ENCODE measurements around the gene RDH13.

Gene RDH13

DNA sequence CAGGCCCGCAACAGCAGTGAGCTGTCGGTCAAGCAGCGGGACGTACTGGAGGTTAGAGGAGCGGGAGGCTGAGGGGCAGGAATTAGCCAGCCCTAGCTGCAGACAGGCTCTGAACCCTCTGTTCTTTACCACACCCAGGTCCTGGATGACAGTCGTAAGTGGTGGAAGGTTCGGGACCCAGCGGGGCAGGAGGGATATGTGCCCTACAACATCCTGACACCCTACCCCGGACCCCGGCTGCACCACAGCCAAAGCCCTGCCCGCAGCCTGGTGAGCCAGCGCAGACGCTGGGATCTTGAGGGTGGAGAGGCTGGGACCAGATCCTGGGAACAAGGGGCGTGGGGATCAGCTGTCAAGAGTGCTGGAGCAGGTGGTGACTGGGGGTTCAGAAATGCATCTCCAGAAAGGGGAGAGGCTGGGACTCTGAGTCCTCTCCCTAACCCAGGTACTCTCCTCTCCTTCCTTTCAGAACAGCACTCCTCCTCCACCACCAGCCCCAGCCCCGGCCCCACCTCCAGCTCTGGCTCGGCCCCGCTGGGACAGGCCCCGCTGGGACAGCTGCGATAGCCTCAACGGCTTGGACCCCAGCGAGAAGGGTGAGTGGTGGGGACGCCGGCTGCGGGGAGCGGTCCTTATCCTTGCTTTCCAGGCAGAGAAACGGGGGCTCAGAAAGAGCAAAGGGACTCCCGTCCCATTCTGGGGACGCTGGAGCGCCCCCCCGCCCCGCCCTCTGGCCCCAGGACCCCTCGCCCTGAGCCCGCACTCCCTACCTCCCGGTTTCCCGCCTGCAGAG, 23.2 kb upstream of the RDH13 start:
- peaks cover 0 to 40% (median 32%) of the 10 kb centered on the region in 5 donors for H3K4me1 ChIP-seq (ENCODE audit: control insufficient read depth in 5 of 5, insufficient read depth in 5 of 5, low read length in 5 of 5)
- no peak overlapping the region for H3K27ac ChIP-seq (ENCODE audit: low read depth, low read length)

DNA sequence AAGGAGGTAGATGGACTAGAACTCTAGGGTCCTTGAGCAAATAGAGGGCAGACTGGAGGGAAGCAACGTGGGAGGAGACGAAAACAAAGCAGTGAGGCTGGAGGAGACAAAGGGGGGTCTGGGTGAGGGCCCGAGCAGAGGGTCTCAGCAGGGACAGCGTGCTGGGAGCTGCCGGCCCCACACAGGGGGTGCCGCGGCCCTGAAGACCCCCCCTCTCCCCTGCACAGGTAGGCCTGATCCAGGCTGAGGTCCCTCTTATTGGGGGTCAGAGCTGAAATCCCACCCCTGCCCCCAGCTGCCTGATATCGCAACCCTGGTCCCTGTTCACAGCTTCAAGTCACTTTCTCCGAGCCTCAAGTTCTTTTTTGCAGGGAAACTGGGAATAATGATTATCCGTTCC, 21.5 kb upstream of the RDH13 start:
- H3K27ac ChIP-seq (ENCODE audit: low read depth, low read length) = no peak overlapping the region
- peaks cover 61 to 79% (median 65%) of the 10 kb centered on the region in 5 donors for H3K27me3 ChIP-seq (ENCODE audit: control insufficient read depth in 5 of 5, insufficient read depth in 4 of 5, low read length in 5 of 5)
- H3K9me3 ChIP-seq (ENCODE audit: control insufficient read depth in 5 of 5, low read length in 5 of 5) = no peaks in the 10 kb centered on the region
- peaks cover 2 to 53% (median 45%) of the 10 kb centered on the region in 5 donors for H3K4me1 ChIP-seq (ENCODE audit: control insufficient read depth in 5 of 5, insufficient read depth in 5 of 5, low read length in 5 of 5)
- H3K4me3 ChIP-seq (ENCODE audit: low read depth in 1 of 5, low read length in 5 of 5) = no peak overlapping the region
- no peak overlapping the region for H3K9ac ChIP-seq (ENCODE audit: low read length in 5 of 5)
- H3K36me3 ChIP-seq (ENCODE audit: control insufficient read depth in 5 of 5, insufficient read depth in 5 of 5, low read length in 5 of 5) = peaks cover 0 to under 1% (median 0%) of the 10 kb centered on the region in 5 donors

More for the DNA sequence above, 23.2 kb upstream of the RDH13 start:
- Histone ChIP-seq H3K4me3 (ENCODE audit: low read depth in 1 of 5, low read length in 5 of 5) (peak overlapping the region in 1 of 5 donors; percentile 66), H3K9me3 (ENCODE audit: control insufficient read depth in 5 of 5, low read length in 5 of 5) (no peaks in the 10 kb centered on the region), H3K9ac (ENCODE audit: low read length in 5 of 5) (no peak overlapping the region), H3K36me3 (ENCODE audit: control insufficient read depth in 5 of 5, insufficient read depth in 5 of 5, low read length in 5 of 5) (peaks cover 0 to 11% (median 9%) of the 10 kb centered on the region in 5 donors), H3K27me3 (ENCODE audit: control insufficient read depth in 5 of 5, insufficient read depth in 4 of 5, low read length in 5 of 5) (peaks cover 47 to 62% (median 50%) of the 10 kb centered on the region in 5 donors)

DNA sequence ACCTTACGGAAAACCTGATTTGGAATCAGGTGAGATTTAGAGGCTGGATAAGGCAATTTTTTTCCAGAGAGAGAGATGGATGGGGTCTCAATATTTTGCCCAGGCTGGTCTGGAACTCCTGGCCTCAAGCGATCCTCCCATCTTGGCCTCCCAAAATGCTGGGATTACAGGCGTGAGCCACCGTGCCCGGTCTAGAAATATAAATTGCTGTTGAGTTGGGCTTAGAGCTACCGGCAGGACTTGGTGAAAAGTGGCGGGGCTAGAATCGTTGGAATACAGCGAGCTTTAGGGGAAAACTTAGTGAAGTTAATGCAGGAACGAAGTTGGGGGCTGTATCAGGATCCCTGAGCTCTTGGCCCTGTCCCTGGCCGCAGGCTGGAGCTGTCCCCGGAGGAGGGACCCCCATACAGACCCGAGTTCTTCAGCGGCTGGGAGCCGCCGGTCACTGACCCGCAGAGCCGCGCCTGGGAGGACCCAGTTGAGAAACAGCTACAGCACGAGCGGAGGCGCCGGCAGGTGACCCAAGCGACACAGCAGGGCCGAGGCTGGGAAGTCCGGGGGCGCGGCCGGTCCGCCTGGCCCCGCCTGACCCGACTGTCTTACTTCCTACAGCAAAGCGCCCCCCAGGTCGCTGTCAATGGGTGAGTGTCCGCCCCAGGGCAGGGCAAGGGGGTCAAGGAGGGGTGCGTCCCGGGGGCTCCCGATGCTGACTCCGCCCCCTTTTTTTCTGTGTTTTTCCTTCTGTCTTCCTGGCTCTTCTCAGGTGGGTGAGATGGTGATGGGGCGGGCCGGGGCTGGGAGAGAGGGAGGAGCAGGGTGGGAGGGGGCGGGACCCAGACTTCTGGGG, 20.3 kb upstream of the RDH13 start:
- Histone ChIP-seq H3K4me3 (ENCODE audit: low read depth in 1 of 5, low read length in 5 of 5) (no peak overlapping the region), H3K4me1 (ENCODE audit: control insufficient read depth in 5 of 5, insufficient read depth in 5 of 5, low read length in 5 of 5) (peaks cover 2 to 48% (median 42%) of the 10 kb centered on the region in 5 donors), H3K36me3 (ENCODE audit: control insufficient read depth in 5 of 5, insufficient read depth in 5 of 5, low read length in 5 of 5) (no peaks in the 10 kb centered on the region), H3K27ac (ENCODE audit: low read depth, low read length) (no peak overlapping the region), H3K9me3 (ENCODE audit: control insufficient read depth in 5 of 5, low read length in 5 of 5) (no peaks in the 10 kb centered on the region), H3K9ac (ENCODE audit: low read length in 5 of 5) (no peak overlapping the region), H3K27me3 (ENCODE audit: control insufficient read depth in 5 of 5, insufficient read depth in 4 of 5, low read length in 5 of 5) (peaks cover 61 to 85% (median 72%) of the 10 kb centered on the region in 5 donors)

DNA sequence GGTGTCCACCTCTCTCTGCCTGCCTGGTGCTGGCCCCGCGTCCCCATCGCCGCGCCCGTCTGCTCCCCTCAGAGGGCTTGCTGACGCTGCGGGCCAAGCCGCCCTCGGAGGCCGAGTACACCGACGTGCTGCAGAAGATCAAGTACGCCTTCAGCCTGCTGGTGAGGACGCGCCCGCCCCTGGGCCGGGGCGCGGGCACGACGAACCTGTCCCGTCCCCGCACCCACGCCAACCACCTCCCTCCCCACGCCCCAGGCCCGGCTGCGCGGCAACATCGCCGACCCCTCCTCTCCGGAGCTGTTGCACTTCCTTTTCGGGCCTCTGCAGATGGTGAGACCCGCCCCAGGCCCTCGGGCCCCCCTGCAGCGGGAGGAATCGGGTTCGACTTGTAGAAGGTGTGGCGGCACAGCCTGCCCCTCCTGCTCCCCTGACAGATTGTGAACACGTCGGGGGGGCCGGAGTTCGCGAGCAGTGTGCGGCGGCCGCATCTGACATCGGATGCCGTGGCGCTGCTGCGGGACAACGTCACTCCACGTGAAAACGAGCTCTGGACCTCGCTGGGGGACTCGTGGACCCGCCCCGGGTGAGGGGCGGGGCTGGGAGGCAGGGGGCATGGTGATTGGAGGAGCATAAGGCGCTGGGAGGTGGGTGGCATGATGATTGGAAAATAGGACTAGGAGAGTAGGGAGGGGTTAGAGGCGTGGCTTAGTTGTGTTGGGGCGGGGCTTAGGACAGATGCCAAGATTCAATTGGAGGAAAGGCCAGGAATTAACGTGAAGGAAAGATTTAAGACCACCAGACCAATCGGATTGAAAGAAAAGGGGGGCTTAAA, 19.3 kb upstream of the RDH13 start:
- Histone ChIP-seq H3K36me3 (ENCODE audit: control insufficient read depth in 5 of 5, insufficient read depth in 5 of 5, low read length in 5 of 5) (no peaks in the 10 kb centered on the region), H3K27ac (ENCODE audit: low read depth, low read length) (no peak overlapping the region), H3K4me1 (ENCODE audit: control insufficient read depth in 5 of 5, insufficient read depth in 5 of 5, low read length in 5 of 5) (peaks cover 2 to 38% (median 32%) of the 10 kb centered on the region in 5 donors), H3K9ac (ENCODE audit: low read length in 5 of 5) (no peak overlapping the region), H3K9me3 (ENCODE audit: control insufficient read depth in 5 of 5, low read length in 5 of 5) (no peaks in the 10 kb centered on the region), H3K4me3 (ENCODE audit: low read depth in 1 of 5, low read length in 5 of 5) (peak overlapping the region in 3 of 5 donors; percentile 41 to 70 (median 51)), H3K27me3 (ENCODE audit: control insufficient read depth in 5 of 5, insufficient read depth in 4 of 5, low read length in 5 of 5) (peaks cover 56 to 83% (median 64%) of the 10 kb centered on the region in 5 donors)

DNA sequence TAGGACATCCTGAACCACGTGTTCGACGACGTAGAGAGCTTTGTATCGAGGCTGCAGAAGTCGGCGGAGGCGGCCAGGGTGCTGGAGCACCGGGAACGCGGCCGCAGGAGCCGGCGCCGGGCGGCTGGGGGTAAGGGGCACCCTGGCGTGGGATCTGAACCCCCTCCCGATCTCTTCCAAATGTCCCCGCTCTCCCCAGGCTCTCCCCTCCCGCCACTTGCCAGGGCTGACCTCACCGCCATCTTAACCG, 18.7 kb upstream of the RDH13 start:
- Histone ChIP-seq H3K4me3 (ENCODE audit: low read depth in 1 of 5, low read length in 5 of 5) (peak overlapping the region in 3 of 5 donors; percentile 41 to 70 (median 51)), H3K9ac (ENCODE audit: low read length in 5 of 5) (no peak overlapping the region), H3K27me3 (ENCODE audit: control insufficient read depth in 5 of 5, insufficient read depth in 4 of 5, low read length in 5 of 5) (peaks cover 56 to 78% (median 60%) of the 10 kb centered on the region in 5 donors), H3K27ac (ENCODE audit: low read depth, low read length) (no peak overlapping the region), H3K36me3 (ENCODE audit: control insufficient read depth in 5 of 5, insufficient read depth in 5 of 5, low read length in 5 of 5) (no peaks in the 10 kb centered on the region), H3K4me1 (ENCODE audit: control insufficient read depth in 5 of 5, insufficient read depth in 5 of 5, low read length in 5 of 5) (peaks cover 2 to 32% (median 27%) of the 10 kb centered on the region in 5 donors), H3K9me3 (ENCODE audit: control insufficient read depth in 5 of 5, low read length in 5 of 5) (no peaks in the 10 kb centered on the region)

DNA sequence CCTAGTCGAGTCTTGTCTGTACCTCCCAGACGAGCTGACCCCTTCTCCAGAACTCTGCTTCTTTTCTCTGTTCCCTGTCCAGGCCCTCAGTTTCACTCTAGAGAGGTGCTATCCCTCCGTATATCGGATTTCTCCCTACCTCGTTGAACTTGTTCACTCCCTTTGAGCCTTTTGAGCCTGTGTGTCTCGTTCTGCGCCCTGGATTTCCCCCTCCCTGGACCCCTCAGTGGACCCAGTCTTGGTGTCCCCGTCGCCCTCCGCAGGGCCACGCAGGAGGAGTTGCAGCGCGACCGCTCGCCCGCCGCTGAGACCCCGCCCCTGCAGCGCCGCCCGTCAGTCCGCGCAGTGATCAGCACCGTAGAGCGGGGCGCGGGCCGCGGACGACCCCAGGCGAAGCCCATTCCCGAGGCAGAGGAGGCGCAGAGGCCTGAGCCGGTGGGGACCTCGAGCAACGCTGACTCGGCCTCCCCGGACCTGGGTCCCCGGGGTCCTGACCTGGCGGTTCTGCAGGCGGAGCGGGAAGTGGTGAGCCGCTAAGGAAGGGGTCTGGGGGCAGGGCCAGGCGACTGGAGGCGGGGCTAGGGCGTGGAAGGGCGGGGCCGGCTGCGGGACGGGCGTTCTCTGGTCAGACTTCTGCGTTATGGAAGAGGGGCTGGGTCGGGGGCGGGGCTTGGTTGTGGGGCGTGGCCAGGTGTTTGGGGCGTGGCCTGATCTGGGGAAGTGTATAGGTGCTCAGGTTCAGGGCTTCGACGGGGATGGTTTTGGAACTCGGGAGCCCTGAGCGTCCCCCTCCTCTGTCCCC, 18.2 kb upstream of the RDH13 start:
- Histone ChIP-seq H3K4me3 (ENCODE audit: low read depth in 1 of 5, low read length in 5 of 5) (peak overlapping the region; percentile 41 to 70 (median 51)), H3K36me3 (ENCODE audit: control insufficient read depth in 5 of 5, insufficient read depth in 5 of 5, low read length in 5 of 5) (no peaks in the 10 kb centered on the region), H3K27ac (ENCODE audit: low read depth, low read length) (no peak overlapping the region), H3K4me1 (ENCODE audit: control insufficient read depth in 5 of 5, insufficient read depth in 5 of 5, low read length in 5 of 5) (peaks cover 2 to 27% (median 23%) of the 10 kb centered on the region in 5 donors), H3K9ac (ENCODE audit: low read length in 5 of 5) (peak overlapping the region in 2 of 5 donors; percentile 25 to 41), H3K27me3 (ENCODE audit: control insufficient read depth in 5 of 5, insufficient read depth in 4 of 5, low read length in 5 of 5) (peaks cover 55 to 76% (median 61%) of the 10 kb centered on the region in 5 donors), H3K9me3 (ENCODE audit: control insufficient read depth in 5 of 5, low read length in 5 of 5) (no peaks in the 10 kb centered on the region)

DNA sequence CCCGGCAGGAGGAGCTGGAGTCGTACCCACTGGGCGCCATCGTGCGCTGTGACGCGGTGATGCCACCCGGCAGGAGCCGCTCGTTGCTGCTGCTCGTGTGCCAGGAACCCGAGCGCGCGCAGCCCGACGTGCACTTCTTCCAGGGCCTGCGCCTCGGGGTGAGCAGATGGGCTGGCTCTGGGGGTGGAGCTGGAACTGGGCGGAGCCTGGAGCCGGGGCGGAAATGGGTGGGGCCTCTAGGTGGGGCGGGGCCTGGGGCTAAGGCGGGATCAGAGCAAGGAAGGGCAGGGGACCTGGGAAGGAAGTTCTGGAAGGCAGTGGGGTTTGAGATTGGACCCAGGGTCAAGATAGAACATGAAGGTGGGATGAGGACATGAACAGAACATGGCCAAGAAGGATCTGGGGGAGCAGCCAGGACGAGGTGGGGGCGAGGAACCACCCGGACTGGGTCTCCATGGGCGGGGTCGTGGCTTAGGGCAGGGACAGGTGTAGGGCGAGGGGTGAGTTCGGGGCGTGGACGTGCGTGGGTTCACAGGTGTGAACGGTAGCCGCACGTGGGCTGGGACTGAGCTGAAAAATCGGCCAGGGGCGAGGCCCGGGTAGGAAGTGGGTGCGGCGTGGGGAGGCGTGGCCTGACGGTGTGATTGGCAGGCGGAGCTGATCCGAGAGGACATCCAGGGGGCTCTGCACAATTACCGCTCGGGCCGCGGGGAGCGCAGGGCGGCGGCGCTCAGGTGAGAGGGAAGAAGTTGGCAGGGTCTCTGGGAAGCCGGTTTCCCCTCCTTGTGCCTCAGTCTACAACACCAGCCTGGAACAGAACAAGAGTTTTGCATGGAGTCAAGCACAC, 17.4 kb upstream of the RDH13 start:
- H3K9me3 ChIP-seq (ENCODE audit: control insufficient read depth in 5 of 5, low read length in 5 of 5) = no peaks in the 10 kb centered on the region
- H3K4me3 ChIP-seq (ENCODE audit: low read depth in 1 of 5, low read length in 5 of 5) = peak overlapping the region; percentile 41 to 70 (median 51)
- H3K36me3 ChIP-seq (ENCODE audit: control insufficient read depth in 5 of 5, insufficient read depth in 5 of 5, low read length in 5 of 5) = no peaks in the 10 kb centered on the region
- H3K4me1 ChIP-seq (ENCODE audit: control insufficient read depth in 5 of 5, insufficient read depth in 5 of 5, low read length in 5 of 5) = peaks cover 2 to 27% (median 22%) of the 10 kb centered on the region in 5 donors
- H3K27me3 ChIP-seq (ENCODE audit: control insufficient read depth in 5 of 5, insufficient read depth in 4 of 5, low read length in 5 of 5) = peaks cover 47 to 69% (median 58%) of the 10 kb centered on the region in 5 donors
- no peak overlapping the region for H3K27ac ChIP-seq (ENCODE audit: low read depth, low read length)
- H3K9ac ChIP-seq (ENCODE audit: low read length in 5 of 5) = peak overlapping the region in 1 of 5 donors; percentile 41

DNA sequence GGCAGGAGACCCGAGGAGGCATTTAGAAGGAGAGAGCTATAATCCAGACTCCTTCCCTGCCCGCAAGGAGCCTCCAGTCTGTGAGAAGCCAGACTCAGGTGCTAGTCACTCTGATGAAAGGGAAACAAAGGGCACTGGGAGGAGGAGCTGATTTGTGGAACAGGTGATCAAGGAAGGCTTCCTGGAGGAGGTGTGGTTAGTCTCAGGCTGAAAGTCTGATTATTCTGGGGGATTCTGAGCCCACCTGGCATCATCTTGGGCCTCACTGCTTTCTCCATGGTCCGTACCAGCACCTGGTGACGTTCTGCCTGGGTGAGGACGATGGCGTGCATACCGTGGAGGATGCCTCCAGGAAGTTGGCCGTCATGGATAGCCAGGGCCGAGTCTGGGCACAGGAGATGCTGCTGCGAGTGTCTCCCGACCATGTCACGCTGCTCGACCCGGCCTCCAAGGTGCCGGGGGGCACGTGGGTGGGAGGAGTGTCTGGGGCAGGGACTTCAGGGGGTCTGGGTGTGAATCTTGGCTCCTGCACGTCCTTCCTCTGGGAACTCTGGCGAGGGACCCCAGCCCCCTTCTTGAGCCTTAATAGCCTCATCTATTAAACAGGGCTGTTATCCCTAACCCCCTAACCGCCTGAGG, 16.6 kb upstream of the RDH13 start:
- Histone ChIP-seq H3K4me3 (ENCODE audit: low read depth in 1 of 5, low read length in 5 of 5) (peak overlapping the region in 1 of 5 donors; percentile 9), H3K27me3 (ENCODE audit: control insufficient read depth in 5 of 5, insufficient read depth in 4 of 5, low read length in 5 of 5) (peaks cover 40 to 65% (median 52%) of the 10 kb centered on the region in 5 donors), H3K9ac (ENCODE audit: low read length in 5 of 5) (no peak overlapping the region), H3K36me3 (ENCODE audit: control insufficient read depth in 5 of 5, insufficient read depth in 5 of 5, low read length in 5 of 5) (no peaks in the 10 kb centered on the region), H3K4me1 (ENCODE audit: control insufficient read depth in 5 of 5, insufficient read depth in 5 of 5, low read length in 5 of 5) (peaks cover 2 to 27% (median 22%) of the 10 kb centered on the region in 5 donors), H3K9me3 (ENCODE audit: control insufficient read depth in 5 of 5, low read length in 5 of 5) (no peaks in the 10 kb centered on the region), H3K27ac (ENCODE audit: low read depth, low read length) (no peak overlapping the region)

Data from subcutaneous abdominal adipose tissue (tissue), 5 donors.